ENCODE data around the gene HAGHL.

Gene HAGHL

GRCh38 chr16:739560-740458 lies 12.9 kb downstream of the HAGHL start (continued):
- TF ChIP-seq ZBTB6 (tag by site-specific recombination; IDR thresholded peaks at IDR 0.05) = no peak
- TF ChIP-seq ATF2 (tag by site-specific recombination; IDR thresholded peaks at IDR 0.05; ENCODE audit: low read depth) = no peak
- TF ChIP-seq ZSCAN18 (tag by site-specific recombination; IDR thresholded peaks at IDR 0.05) = no peak
- TF ChIP-seq ZNF513 (tag by site-specific recombination; IDR thresholded peaks at IDR 0.05) = no peak
- no peak for TF ChIP-seq ZBTB8A (tag by site-specific recombination; IDR thresholded peaks at IDR 0.05)
- TF ChIP-seq ZNF292 (tag by site-specific recombination; IDR thresholded peaks at IDR 0.05; ENCODE audit: borderline replicate concordance, low read depth) = no peak
- TF ChIP-seq ZNF23 (tag by site-specific recombination; IDR thresholded peaks at IDR 0.05; ENCODE audit: borderline replicate concordance) = no peak
- TF ChIP-seq ZNF138 (tag by site-specific recombination; IDR thresholded peaks at IDR 0.05; ENCODE audit: borderline replicate concordance) = no peak
- no peak for TF ChIP-seq HOXC10 (CRISPR knock-in tag; IDR thresholded peaks at IDR 0.05)
- peak; percentile 49; the same call in 1 of the 2 replicates for TF ChIP-seq ZIC2 (tag by site-specific recombination; IDR thresholded peaks at IDR 0.05)
- TF ChIP-seq BCL11B (tag by site-specific recombination; IDR thresholded peaks at IDR 0.05; ENCODE audit: low read depth) = no peak
- no peak for TF ChIP-seq ZNF549 (tag by site-specific recombination; IDR thresholded peaks at IDR 0.05)
- no peak for TF ChIP-seq ZNF561 (tag by site-specific recombination; IDR thresholded peaks at IDR 0.05; ENCODE audit: borderline replicate concordance)
- TF ChIP-seq ZNF658 (tag by site-specific recombination; IDR thresholded peaks at IDR 0.05) = no peak
- TF ChIP-seq ZNF518A (tag by site-specific recombination; conservative IDR thresholded peaks at IDR 0.05; ENCODE audit: low read depth) = no peak
- TF ChIP-seq WT1 (tag by site-specific recombination; IDR thresholded peaks at IDR 0.05) = no peak
- no peak for TF ChIP-seq ZNF362 (tag by site-specific recombination; IDR thresholded peaks at IDR 0.05)
- no peak for TF ChIP-seq ZNF366 (tag by site-specific recombination; conservative IDR thresholded peaks at IDR 0.05)
- TF ChIP-seq ZFHX2 (tag by site-specific recombination; conservative IDR thresholded peaks at IDR 0.05) = no peak
- TF ChIP-seq SCRT2 (tag by site-specific recombination; IDR thresholded peaks at IDR 0.05) = peak; percentile 78
- no peak for TF ChIP-seq ZNF239 (tag by site-specific recombination; IDR thresholded peaks at IDR 0.05)
- TF ChIP-seq ZNF335 (tag by site-specific recombination; conservative IDR thresholded peaks at IDR 0.05) = 0 out of 2 replicates have a peak, but pooled peaks have one; percentile 41
- TF ChIP-seq ZNF354C (tag by site-specific recombination; IDR thresholded peaks at IDR 0.05; ENCODE audit: borderline replicate concordance, low read depth) = no peak
- no peak for TF ChIP-seq PATZ1 (tag by site-specific recombination; IDR thresholded peaks at IDR 0.05)
- TF ChIP-seq ZNF223 (tag by site-specific recombination; IDR thresholded peaks at IDR 0.05) = no peak

Measured in HEK293 (cell line).